PC-3 (cell line): ENCODE data around the gene CD3E.

ENCODE experiments used
- CTCF ChIP-seq: fragments of 300-600 bp; sonication (generic); conservative IDR thresholded peaks from 2 replicates; pipeline ENCODE4 v1.5.1; 2017; ENCODE audit warnings: antibody characterized with exemption, low read depth, mild to moderate bottlenecking, low read length
- EZH2phosphoT487 ChIP-seq: fragments of 300-600 bp; sonication (generic); IDR thresholded peaks from 2 replicates; pipeline ENCODE4 v1.6.1; 2018; ENCODE audit warnings: mild to moderate bottlenecking, antibody characterized with exemption, low read length, borderline replicate concordance

- TF ChIP-seq CTCF (no peak), EZH2phosphoT487 (no peak)
Observed at GRCh38 chr11:118289401-118289800, 15.1 kb upstream of the CD3E start.
